Lower lobe of right lung (tissue), 2 donors: ENCODE measurements around the gene TLK1. TPM values are rescaled to one million over a fixed set of nuclear protein-coding genes. Genes with fewer than 3 reads are reported as not detected.

Experiments
- ATAC-seq, 2 donors: fragments of 200-7000 bp; cut with Tn5 transposase; one replicate each; pipeline ENCODE4 v1.9.1; 2020 to 2022; ENCODE audit warnings: mild to moderate bottlenecking in 2 of 2, moderate library complexity in 2 of 2
- DNase-seq: peaks from one replicate; pipeline ENCODE4 v3.0.0-alpha.2; 2020
- H3K27ac ChIP-seq: fragments of 200-600 bp; one replicate; pipeline ENCODE4 v1.8.0; 2022
- H3K27me3 ChIP-seq: fragments of 200-600 bp; one replicate; pipeline ENCODE4 v1.8.0; 2022; ENCODE audit warnings: low read depth
- H3K36me3 ChIP-seq: fragments of 200-600 bp; one replicate; pipeline ENCODE4 v1.8.0; 2022; ENCODE audit warnings: mild to moderate bottlenecking
- H3K4me1 ChIP-seq: fragments of 200-600 bp; one replicate; pipeline ENCODE4 v1.8.0; 2022
- H3K4me3 ChIP-seq: fragments of 200-600 bp; one replicate; pipeline ENCODE4 v1.8.0; 2022; ENCODE audit warnings: mild to moderate bottlenecking
- H3K9me3 ChIP-seq: fragments of 200-600 bp; one replicate; pipeline ENCODE4 v1.8.0; 2022
- CTCF ChIP-seq: fragments of 200-600 bp; IDR thresholded peaks from one replicate; pipeline ENCODE4 v1.8.0; 2022; ENCODE audit warnings: antibody characterized with exemption, mild to moderate bottlenecking
- intact Hi-C: fragments of 100-400 bp; cut with DNase I; formaldehyde crosslinking; loops from one replicate; pipeline ENCODE4 v1.11.0; 2022
- total RNA-seq: library from RNA; stranded (reverse); fragmentation: NEBNext Ultra II Directional; extraction: Animal tissue kit (Norgen Biotek cat#: 25700); gene quantifications from one replicate; pipeline ENCODE4 v1.2.1, GENCODE V29; 2021
- donor health status: DM: no; HTN: yes; CAD: no; lungs with severe emphysema.

TLK1 gene
- total RNA-seq, 1 donor from 2014 or later, result 58.2 TPM

GRCh38 chr2:170950221-170950761 is 210.4 kb downstream of the TLK1 start:
- Histone ChIP-seq H3K27ac (no peak overlapping the region), H3K4me3 (no peak overlapping the region), H3K9me3 (no peaks in the 10 kb centered on the region), H3K27me3 (no peaks in the 10 kb centered on the region), H3K36me3 (peaks cover 61% of the 10 kb centered on the region), H3K4me1 (peaks cover 5% of the 10 kb centered on the region)
- DNase-seq, result no peak
- intact Hi-C loops, result no loop called here
- ATAC-seq, result peak; percentile 28 to 66
- TF ChIP-seq CTCF, result no peak

GRCh38 chr2:170949415-170949814 is 211.3 kb downstream of the TLK1 start:
- no peak for TF ChIP-seq CTCF
- no peak overlapping the region for H3K4me3 ChIP-seq
- ATAC-seq, result no peak

GRCh38 chr2:170944545-170944944 is 216.1 kb downstream of the TLK1 start:
- TF ChIP-seq CTCF, result no peak
- no peak for ATAC-seq
- no peak overlapping the region for H3K4me3 ChIP-seq
- DNase-seq, result no peak
- H3K27me3 ChIP-seq, result no peaks in the 10 kb centered on the region
- no peak overlapping the region for H3K27ac ChIP-seq
- peaks cover 4% of the 10 kb centered on the region for H3K4me1 ChIP-seq
- H3K9me3 ChIP-seq, result no peaks in the 10 kb centered on the region
- H3K36me3 ChIP-seq, result peaks cover 4% of the 10 kb centered on the region
- intact Hi-C loops, result no loop called here

More at GRCh38 chr2:170949415-170949814, 211.3 kb downstream of the TLK1 start:
- Histone ChIP-seq H3K4me1 (peaks cover 5% of the 10 kb centered on the region), H3K36me3 (peaks cover 52% of the 10 kb centered on the region), H3K27ac (no peak overlapping the region), H3K9me3 (no peaks in the 10 kb centered on the region), H3K27me3 (no peaks in the 10 kb centered on the region)
- no peak for DNase-seq
- intact Hi-C loops, result no loop called here

- H3K4me1 ChIP-seq, result peaks cover 13% of the 10 kb centered on the region
- no peak for ATAC-seq
- no peak for DNase-seq
- no peaks in the 10 kb centered on the region for H3K9me3 ChIP-seq
- intact Hi-C loops, result no loop called here
- H3K4me3 ChIP-seq, result no peak overlapping the region
- no peak overlapping the region for H3K27ac ChIP-seq
- H3K27me3 ChIP-seq, result no peaks in the 10 kb centered on the region
- no peaks in the 10 kb centered on the region for H3K36me3 ChIP-seq
- TF ChIP-seq CTCF, result no peak
These were observed 217.1 kb downstream of the TLK1 start for GRCh38 chr2:170943596-170943995.

GRCh38 chr2:170943041-170943440 is 217.7 kb downstream of the TLK1 start:
- DNase-seq (no peak), ATAC-seq (no peak)
- H3K4me1 ChIP-seq, result peaks cover 16% of the 10 kb centered on the region

More at GRCh38 chr2:170943041-170943440, 217.7 kb downstream of the TLK1 start:
- TF ChIP-seq CTCF, result no peak
- Histone ChIP-seq H3K4me3 (no peak overlapping the region), H3K9me3 (no peaks in the 10 kb centered on the region), H3K27ac (no peak overlapping the region), H3K36me3 (no peaks in the 10 kb centered on the region), H3K27me3 (no peaks in the 10 kb centered on the region)
- intact Hi-C loops, result no loop called here
